Measurements from ENCODE around the gene TEN1. TPM values are rescaled to one million over a fixed set of nuclear protein-coding genes. Genes with fewer than 3 reads are reported as not detected.

Gene TEN1
- total and polyA plus RNA-seq, 2 of the 13 experiments (the other 11 are each of a cell fraction or from before 2014, with no cell fraction given), result 18.0 to 21.3 TPM

DNA sequence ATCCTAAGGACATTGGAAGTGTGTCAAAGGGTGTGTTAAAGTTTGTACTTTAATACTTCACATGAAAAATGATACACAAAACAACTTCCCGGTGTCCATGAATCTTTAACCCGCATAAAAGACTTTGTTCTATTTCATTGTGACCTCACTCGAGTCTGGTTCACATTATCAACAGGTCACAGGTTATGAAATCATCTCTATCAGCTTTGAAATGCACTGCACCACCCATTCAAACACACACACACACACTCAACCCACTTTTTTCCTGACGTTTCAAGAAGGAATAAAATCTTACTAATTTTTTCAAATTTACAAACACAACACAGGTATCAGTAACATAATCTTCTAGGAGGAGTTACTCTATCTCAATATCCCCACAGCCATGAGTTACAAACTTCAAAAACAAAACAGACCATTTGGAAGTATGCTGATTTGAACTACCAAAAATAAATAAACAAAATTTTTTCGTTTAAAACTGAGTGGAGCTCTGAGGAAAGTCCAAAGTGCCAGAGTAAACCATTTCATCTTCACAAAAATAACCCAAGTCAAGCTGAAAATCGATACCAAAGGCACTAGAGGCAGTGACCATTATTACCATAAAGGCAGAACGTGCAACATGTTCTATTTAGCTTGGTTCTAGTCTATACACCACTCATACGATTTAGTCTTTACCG is 2.7 kb upstream of the TEN1 start (continued):
- TF ChIP-seq, protein P1, sequence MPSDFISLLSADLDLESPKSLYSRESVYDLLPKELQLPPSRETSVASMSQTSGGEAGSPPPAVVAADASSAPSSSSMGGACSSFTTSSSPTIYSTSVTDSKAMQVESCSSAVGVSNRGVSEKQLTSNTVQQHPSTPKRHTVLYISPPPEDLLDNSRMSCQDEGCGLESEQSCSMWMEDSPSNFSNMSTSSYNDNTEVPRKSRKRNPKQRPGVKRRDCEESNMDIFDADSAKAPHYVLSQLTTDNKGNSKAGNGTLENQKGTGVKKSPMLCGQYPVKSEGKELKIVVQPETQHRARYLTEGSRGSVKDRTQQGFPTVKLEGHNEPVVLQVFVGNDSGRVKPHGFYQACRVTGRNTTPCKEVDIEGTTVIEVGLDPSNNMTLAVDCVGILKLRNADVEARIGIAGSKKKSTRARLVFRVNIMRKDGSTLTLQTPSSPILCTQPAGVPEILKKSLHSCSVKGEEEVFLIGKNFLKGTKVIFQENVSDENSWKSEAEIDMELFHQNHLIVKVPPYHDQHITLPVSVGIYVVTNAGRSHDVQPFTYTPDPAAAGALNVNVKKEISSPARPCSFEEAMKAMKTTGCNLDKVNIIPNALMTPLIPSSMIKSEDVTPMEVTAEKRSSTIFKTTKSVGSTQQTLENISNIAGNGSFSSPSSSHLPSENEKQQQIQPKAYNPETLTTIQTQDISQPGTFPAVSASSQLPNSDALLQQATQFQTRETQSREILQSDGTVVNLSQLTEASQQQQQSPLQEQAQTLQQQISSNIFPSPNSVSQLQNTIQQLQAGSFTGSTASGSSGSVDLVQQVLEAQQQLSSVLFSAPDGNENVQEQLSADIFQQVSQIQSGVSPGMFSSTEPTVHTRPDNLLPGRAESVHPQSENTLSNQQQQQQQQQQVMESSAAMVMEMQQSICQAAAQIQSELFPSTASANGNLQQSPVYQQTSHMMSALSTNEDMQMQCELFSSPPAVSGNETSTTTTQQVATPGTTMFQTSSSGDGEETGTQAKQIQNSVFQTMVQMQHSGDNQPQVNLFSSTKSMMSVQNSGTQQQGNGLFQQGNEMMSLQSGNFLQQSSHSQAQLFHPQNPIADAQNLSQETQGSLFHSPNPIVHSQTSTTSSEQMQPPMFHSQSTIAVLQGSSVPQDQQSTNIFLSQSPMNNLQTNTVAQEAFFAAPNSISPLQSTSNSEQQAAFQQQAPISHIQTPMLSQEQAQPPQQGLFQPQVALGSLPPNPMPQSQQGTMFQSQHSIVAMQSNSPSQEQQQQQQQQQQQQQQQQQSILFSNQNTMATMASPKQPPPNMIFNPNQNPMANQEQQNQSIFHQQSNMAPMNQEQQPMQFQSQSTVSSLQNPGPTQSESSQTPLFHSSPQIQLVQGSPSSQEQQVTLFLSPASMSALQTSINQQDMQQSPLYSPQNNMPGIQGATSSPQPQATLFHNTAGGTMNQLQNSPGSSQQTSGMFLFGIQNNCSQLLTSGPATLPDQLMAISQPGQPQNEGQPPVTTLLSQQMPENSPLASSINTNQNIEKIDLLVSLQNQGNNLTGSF (CRISPR knock-in tag; IDR thresholded peaks at IDR 0.05), result no peak
- TF ChIP-seq LCORL (IDR thresholded peaks at IDR 0.05) (no peak), LCORL (CRISPR knock-in tag; IDR thresholded peaks at IDR 0.05) (no peak; the same call in 1 of the 2 replicates), SMARCC2 (IDR thresholded peaks at IDR 0.05) (no peak), ZNF713 (CRISPR knock-in tag; IDR thresholded peaks at IDR 0.05) (no peak), ZNF205 (CRISPR knock-in tag; IDR thresholded peaks at IDR 0.05) (no peak), ZNF674 (CRISPR knock-in tag; IDR thresholded peaks at IDR 0.05; ENCODE audit: low read depth) (no peak), KLF6 (CRISPR knock-in tag; IDR thresholded peaks at IDR 0.05) (no peak; the same call in 1 of the 2 replicates), ZMYM4 (CRISPR knock-in tag; IDR thresholded peaks at IDR 0.05) (no peak), TCF12 (IDR thresholded peaks at IDR 0.05) (no peak), TCF12 (CRISPR knock-in tag; IDR thresholded peaks at IDR 0.05) (no peak), ZNF451 (CRISPR knock-in tag; IDR thresholded peaks at IDR 0.05) (no peak)
- TF ChIP-seq, protein P2, sequence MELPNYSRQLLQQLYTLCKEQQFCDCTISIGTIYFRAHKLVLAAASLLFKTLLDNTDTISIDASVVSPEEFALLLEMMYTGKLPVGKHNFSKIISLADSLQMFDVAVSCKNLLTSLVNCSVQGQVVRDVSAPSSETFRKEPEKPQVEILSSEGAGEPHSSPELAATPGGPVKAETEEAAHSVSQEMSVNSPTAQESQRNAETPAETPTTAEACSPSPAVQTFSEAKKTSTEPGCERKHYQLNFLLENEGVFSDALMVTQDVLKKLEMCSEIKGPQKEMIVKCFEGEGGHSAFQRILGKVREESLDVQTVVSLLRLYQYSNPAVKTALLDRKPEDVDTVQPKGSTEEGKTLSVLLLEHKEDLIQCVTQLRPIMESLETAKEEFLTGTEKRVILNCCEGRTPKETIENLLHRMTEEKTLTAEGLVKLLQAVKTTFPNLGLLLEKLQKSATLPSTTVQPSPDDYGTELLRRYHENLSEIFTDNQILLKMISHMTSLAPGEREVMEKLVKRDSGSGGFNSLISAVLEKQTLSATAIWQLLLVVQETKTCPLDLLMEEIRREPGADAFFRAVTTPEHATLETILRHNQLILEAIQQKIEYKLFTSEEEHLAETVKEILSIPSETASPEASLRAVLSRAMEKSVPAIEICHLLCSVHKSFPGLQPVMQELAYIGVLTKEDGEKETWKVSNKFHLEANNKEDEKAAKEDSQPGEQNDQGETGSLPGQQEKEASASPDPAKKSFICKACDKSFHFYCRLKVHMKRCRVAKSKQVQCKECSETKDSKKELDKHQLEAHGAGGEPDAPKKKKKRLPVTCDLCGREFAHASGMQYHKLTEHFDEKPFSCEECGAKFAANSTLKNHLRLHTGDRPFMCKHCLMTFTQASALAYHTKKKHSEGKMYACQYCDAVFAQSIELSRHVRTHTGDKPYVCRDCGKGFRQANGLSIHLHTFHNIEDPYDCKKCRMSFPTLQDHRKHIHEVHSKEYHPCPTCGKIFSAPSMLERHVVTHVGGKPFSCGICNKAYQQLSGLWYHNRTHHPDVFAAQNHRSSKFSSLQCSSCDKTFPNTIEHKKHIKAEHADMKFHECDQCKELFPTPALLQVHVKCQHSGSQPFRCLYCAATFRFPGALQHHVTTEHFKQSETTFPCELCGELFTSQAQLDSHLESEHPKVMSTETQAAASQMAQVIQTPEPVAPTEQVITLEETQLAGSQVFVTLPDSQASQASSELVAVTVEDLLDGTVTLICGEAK (IDR thresholded peaks at IDR 0.05), result no peak
- TF ChIP-seq, protein P2 (CRISPR knock-in tag; IDR thresholded peaks at IDR 0.05), result no peak; the same call in 1 of the 2 replicates
- TF ChIP-seq, protein P3, sequence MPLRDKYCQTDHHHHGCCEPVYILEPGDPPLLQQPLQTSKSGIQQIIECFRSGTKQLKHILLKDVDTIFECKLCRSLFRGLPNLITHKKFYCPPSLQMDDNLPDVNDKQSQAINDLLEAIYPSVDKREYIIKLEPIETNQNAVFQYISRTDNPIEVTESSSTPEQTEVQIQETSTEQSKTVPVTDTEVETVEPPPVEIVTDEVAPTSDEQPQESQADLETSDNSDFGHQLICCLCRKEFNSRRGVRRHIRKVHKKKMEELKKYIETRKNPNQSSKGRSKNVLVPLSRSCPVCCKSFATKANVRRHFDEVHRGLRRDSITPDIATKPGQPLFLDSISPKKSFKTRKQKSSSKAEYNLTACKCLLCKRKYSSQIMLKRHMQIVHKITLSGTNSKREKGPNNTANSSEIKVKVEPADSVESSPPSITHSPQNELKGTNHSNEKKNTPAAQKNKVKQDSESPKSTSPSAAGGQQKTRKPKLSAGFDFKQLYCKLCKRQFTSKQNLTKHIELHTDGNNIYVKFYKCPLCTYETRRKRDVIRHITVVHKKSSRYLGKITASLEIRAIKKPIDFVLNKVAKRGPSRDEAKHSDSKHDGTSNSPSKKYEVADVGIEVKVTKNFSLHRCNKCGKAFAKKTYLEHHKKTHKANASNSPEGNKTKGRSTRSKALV (CRISPR knock-in tag; IDR thresholded peaks at IDR 0.05), result no peak

Data from HepG2 (cell line).